SHP77 treated with DMSO at 0.1 percent for 48 hours (cell line): Measurements from ENCODE around the gene JAKMIP1.

Experiments used
- DNase-seq: peaks from one replicate; lab custom pipeline; 2025; lab: John Stamatoyannopoulos, UW

The JAKMIP1 gene

GRCh38 chr4:5992171-5992827 lies 208.1 kb downstream of the JAKMIP1 start:
- no peak for DNase-seq

DNA sequence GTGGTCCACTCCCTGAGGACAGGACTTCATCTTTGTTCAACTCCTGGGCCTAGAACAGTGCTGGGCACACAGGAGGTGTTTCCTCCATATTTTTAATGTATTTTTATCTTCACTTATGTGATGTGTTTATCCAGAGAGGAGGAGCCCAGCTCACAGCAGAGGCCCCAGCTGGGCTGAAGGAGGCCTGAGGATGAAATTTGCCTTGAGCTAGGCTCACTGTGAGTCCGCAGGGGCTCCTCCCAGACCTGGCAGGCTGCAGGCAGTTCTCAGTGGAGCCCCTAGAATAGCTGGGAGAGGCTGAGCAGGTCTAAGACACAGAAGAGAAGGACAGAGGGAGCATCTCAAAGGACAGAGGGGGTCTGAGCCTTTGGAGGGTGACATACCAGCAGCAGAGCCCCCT lies 208.9 kb downstream of the JAKMIP1 start:
- no peak for DNase-seq

GRCh38 chr4:5990446-5991160 lies 209.7 kb downstream of the JAKMIP1 start:
- no peak for DNase-seq

DNA sequence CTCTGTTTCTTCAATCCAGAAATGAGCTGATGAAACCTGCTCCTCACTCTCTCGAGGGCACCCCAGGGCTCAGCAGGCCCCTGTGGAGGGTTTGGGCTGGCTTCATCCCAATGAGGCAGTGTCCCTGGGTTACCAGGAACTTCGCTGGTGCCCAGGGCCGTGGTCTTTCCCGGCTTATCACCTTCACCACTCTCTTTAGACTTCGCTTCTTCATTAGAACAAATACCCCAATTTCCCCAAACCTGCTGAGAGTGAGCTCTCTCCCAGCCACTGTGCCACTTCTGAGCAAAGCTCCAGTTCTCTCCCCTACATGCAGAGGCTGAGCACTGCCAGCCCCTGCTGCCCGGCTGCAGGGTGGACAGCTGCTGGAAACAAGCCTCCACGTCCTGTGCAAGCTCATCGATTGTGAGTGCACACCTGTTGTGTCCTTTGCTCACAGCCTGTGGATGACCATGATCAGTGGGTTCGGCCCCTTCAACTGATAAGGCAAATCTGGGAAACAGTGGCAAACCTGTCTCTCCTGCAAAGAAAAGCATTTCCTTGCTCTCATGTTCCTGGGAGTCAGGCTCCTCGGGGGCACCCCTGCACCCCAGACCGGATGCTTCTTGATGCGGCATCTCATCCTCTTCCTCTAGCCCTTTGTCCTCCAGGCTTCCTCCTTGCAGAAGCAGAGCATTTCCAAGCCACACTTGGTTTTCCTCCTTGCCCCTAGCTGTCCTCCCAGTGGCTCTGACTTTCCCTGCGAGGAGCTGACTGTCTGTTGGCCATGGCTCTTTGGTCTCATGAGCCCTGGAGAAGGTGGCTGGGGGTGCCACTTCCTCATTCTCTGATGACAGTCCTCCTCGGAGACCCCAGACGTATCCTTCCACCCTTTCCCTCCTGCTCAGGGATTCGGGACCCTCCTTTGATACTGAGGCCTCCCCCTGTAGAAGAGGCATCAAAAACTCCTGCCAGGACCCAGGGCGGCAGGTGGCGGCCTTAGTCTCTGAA lies 210.8 kb downstream of the JAKMIP1 start:
- no peak for DNase-seq

DNA sequence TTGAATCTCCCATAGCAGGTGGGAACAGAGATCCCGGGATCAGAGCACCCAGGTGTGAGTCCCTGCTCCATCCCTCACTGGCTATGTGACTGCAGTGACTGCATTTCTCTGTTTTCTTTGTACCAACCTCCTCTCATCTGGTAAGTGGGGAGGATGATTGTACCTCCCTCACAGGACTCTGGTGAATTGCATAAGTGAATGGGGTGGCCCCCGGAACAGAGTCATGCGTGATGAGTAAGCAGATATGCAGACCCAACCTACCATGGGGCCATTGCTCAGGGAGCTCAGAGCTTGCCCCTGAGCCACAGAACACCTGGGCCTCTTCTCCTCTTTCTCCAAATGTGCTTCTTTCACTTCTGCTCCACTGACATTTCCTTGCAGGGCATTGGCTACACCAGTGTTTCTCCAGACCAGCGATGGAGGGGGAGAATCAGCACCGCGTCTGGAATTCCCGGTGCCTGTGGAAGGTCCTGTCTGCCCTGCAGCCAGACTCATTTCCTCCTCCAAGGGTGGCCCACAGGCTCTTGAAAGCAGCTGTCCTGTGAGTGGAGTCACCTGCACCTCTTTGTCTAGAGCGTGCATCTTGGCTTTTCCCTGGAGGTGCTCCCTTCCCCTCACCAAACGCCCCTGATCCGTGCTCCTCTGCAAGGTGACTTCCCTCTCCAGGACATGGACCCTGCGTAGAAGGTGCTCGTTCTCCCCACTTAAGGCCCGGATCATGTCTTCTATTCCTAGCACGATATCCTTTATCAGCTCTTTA lies 212.1 kb downstream of the JAKMIP1 start:
- no peak for DNase-seq

GRCh38 chr4:5984843-5985242 lies 215.5 kb downstream of the JAKMIP1 start:
- DNase-seq = no peak

GRCh38 chr4:5982156-5982973 lies 218.0 kb downstream of the JAKMIP1 start:
- DNase-seq = no peak

DNA sequence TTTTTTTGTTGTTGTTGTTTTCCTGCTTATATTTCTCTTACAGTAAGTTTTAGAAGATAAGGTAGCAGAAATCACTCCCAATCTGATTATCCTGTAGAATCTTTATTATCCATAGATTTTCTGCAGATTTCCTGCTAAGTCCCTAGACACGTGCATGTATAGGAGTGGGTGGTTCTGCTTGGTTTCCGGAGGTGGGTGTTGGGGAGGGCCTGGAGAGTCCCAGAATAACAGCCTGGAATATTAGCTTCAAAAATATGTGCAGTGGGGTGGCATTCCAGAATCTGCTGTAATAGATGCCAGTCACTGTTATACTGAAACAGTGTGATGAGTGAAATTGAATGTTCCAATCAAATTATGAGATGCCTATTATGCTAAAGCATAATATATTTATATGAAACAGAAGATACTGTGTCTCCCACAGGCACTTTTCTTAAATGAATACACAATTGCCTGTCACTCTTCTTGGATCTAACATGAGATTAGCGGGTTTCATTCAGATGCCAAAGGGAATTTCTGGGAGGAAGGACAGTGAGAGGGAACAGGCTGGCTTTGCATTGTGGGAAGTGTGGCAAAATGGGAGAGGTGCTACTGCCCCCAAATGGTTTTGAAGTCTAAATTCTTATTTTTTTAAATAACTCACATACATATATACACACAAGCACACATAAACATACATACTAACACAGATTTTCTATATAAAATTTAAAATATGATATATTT lies 219.8 kb downstream of the JAKMIP1 start:
- peak; percentile 26 for DNase-seq

DNA sequence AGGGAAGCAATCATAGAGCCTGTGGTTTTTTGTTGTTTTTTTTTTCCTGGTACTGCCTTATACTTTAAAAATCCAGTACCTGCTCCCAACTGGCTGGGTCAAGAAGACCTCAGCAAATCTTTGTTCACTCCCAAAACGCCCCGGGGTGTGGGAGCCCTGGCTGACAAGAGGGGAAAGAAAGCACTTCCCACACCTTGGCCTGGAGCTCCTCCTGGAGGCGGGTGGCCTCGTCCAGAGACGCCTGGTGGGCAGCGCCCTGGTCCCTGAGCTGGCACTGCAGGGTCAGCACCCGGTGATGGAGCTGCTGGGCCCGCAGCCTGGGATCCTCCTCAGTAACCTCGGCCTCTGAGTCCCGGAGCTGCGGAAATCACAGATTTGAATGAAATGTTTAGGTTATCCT lies 220.4 kb downstream of the JAKMIP1 start:
- no peak for DNase-seq

DNA sequence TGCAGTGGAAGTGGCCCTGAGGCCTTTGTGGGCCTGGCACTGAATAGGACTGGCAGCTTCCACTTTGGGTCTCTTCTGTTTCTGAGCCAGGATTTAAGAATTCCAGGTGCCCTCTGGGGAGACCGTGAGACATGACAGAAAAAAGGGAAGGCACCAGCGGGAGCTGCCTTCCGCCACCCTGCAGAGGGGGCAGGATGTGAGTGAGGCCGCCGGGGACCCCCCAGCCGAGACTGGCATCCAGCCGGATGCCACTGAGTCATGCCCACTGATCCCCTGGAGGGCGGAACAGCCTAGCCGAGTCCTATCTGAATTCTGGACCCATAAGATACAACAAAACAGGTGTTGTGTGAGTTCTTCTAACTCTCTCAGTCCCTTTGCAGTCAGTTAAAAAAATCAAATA lies 223.4 kb downstream of the JAKMIP1 start:
- no peak for DNase-seq

GRCh38 chr4:5976431-5976830 lies 223.9 kb downstream of the JAKMIP1 start:
- DNase-seq = no peak
